DOHH2 (cell line): ENCODE data around the gene KRTAP5-7.

Experiments
- H3F3A ChIP-seq: fragments of 200-600 bp; sonication (generic), shearing (Covaris generic); 2 replicates; pipeline ENCODE4 v1.6.0; 2016; ENCODE audit warnings: antibody characterized with exemption, mild to moderate bottlenecking; ENCODE audit not compliant: control insufficient read depth, insufficient read depth
- H3K27ac ChIP-seq: fragments of 200-600 bp; sonication (generic); 2 replicates; pipeline ENCODE4 v1.5.1; 2014; ENCODE audit warnings: low read depth, mild to moderate bottlenecking, low read length, moderate library complexity
- H3K27me3 ChIP-seq: fragments of 200-600 bp; sonication (generic); 2 replicates; pipeline ENCODE4 v1.6.1; 2014; ENCODE audit warnings: mild to moderate bottlenecking, low read length, mixed read lengths; ENCODE audit not compliant: control insufficient read depth
- H3K36me3 ChIP-seq: fragments of 200-600 bp; sonication (generic); 2 replicates; pipeline ENCODE4 v1.6.1; 2014; ENCODE audit warnings: mild to moderate bottlenecking, low read length, moderate library complexity, mixed read lengths; ENCODE audit not compliant: control insufficient read depth
- H3K4me1 ChIP-seq: fragments of 200-600 bp; sonication (generic); 2 replicates; pipeline ENCODE4 v1.6.1; 2014; ENCODE audit warnings: mild to moderate bottlenecking, low read length, mixed read lengths; ENCODE audit not compliant: control insufficient read depth
- H3K4me2 ChIP-seq: fragments of 200-600 bp; sonication (generic); 2 replicates; pipeline ENCODE4 v1.6.0; 2014; ENCODE audit warnings: mild to moderate bottlenecking, low read length, moderate library complexity
- H3K4me3 ChIP-seq: fragments of 200-600 bp; sonication (generic); 2 replicates; pipeline ENCODE4 v1.5.1; 2014; ENCODE audit warnings: mild to moderate bottlenecking, low read length, mixed read lengths
- H3K79me2 ChIP-seq: fragments of 200-600 bp; sonication (generic); 2 replicates; pipeline ENCODE4 v1.6.1; 2014; ENCODE audit warnings: mild to moderate bottlenecking, low read length, mixed read lengths; ENCODE audit not compliant: control insufficient read depth
- H3K9me2 ChIP-seq: fragments of 200-600 bp; sonication (generic); replicated peaks from 2 replicates; pipeline ENCODE4 v1.6.1; 2014; ENCODE audit warnings: mild to moderate bottlenecking, low read length, mixed read lengths; ENCODE audit not compliant: control insufficient read depth
- H3K9me3 ChIP-seq: fragments of 200-600 bp; sonication (generic); 2 replicates; pipeline ENCODE4 v1.6.1; 2014; ENCODE audit warnings: antibody characterized with exemption, low read length, mixed read lengths; ENCODE audit not compliant: control insufficient read depth, insufficient read depth
- H4K20me1 ChIP-seq: fragments of 200-600 bp; sonication (generic); 2 replicates; pipeline ENCODE4 v1.6.0; 2014; ENCODE audit warnings: low read depth, mild to moderate bottlenecking, antibody characterized with exemption, low read length, moderate library complexity; ENCODE audit not compliant: control insufficient read depth, insufficient read depth
- CTCF ChIP-seq: fragments of 200-600 bp; sonication (generic); IDR thresholded peaks from one replicate; pipeline ENCODE4 v1.5.1; 2014; ENCODE audit warnings: antibody characterized with exemption, mild to moderate bottlenecking, low read depth, low read length; ENCODE audit not compliant: poor library complexity, severe bottlenecking
- EZH2phosphoT487 ChIP-seq: fragments of 200-600 bp; sonication (generic); IDR thresholded peaks from 2 replicates; pipeline ENCODE4 v1.6.1; 2017; ENCODE audit warnings: borderline replicate concordance, mild to moderate bottlenecking, antibody characterized with exemption, low read length, moderate library complexity, mixed read lengths

The KRTAP5-7 gene

GRCh38 chr11:71505781-71506180 lies 21.3 kb upstream of the KRTAP5-7 start:
- TF ChIP-seq EZH2phosphoT487: no peak
- TF ChIP-seq CTCF: no peak
- Histone ChIP-seq H3F3A (no peaks in the 10 kb centered on the region), H4K20me1 (no peaks in the 10 kb centered on the region), H3K4me2 (no peak overlapping the region), H3K4me3 (no peak overlapping the region), H3K9me2 (no peaks in the 10 kb centered on the region), H3K79me2 (no peaks in the 10 kb centered on the region), H3K9me3 (no peaks in the 10 kb centered on the region), H3K4me1 (no peaks in the 10 kb centered on the region), H3K36me3 (peaks cover under 1% of the 10 kb centered on the region; the same call in 1 of the 2 replicates), H3K27ac (no peak overlapping the region), H3K27me3 (0 out of 2 replicates have a peak, but pooled peaks cover 4% of the 10 kb centered on the region)

GRCh38 chr11:71507102-71507501 lies 20.0 kb upstream of the KRTAP5-7 start:
- no peak overlapping the region for H3K4me2 ChIP-seq
- H4K20me1 ChIP-seq: no peaks in the 10 kb centered on the region
- H3K79me2 ChIP-seq: no peaks in the 10 kb centered on the region
- H3K4me3 ChIP-seq: no peak overlapping the region
- TF ChIP-seq CTCF (no peak), EZH2phosphoT487 (no peak)
- no peaks in the 10 kb centered on the region for H3K4me1 ChIP-seq
- H3K9me3 ChIP-seq: no peaks in the 10 kb centered on the region
- no peak overlapping the region for H3K27ac ChIP-seq
- H3K36me3 ChIP-seq: no peaks in the 10 kb centered on the region
- no peaks in the 10 kb centered on the region for H3K9me2 ChIP-seq
- H3K27me3 ChIP-seq: 0 out of 2 replicates have a peak, but pooled peaks cover 4% of the 10 kb centered on the region
- no peaks in the 10 kb centered on the region for H3F3A ChIP-seq

- H3K27ac ChIP-seq: no peak overlapping the region
- TF ChIP-seq EZH2phosphoT487 (no peak), CTCF (no peak)
- no peaks in the 10 kb centered on the region for H3F3A ChIP-seq
- H3K9me3 ChIP-seq: no peaks in the 10 kb centered on the region; the same call in 1 of the 2 replicates
- no peaks in the 10 kb centered on the region for H3K36me3 ChIP-seq
- H3K9me2 ChIP-seq: no peaks in the 10 kb centered on the region
- H3K4me3 ChIP-seq: no peak overlapping the region
- H3K4me2 ChIP-seq: no peak overlapping the region
- no peaks in the 10 kb centered on the region for H3K27me3 ChIP-seq
- H4K20me1 ChIP-seq: no peaks in the 10 kb centered on the region
- no peaks in the 10 kb centered on the region for H3K4me1 ChIP-seq
- H3K79me2 ChIP-seq: no peaks in the 10 kb centered on the region
Observed at GRCh38 chr11:71518506-71519471, 8.3 kb upstream of the KRTAP5-7 start.
